ENCODE measurements around the gene PPARA.

PPARA gene

GRCh38 chr22:46145361-46145851, 4.9 kb upstream of the PPARA start:
- no peak for TF ChIP-seq EP300 (IDR thresholded peaks at IDR 0.05; ENCODE audit: borderline replicate concordance)
- no peak for TF ChIP-seq TAF1 (IDR thresholded peaks at IDR 0.05; ENCODE audit: low read depth)
- TF ChIP-seq FOXM1 (IDR thresholded peaks at IDR 0.05; ENCODE audit: borderline replicate concordance, low read depth) = no peak
- no peak for TF ChIP-seq NFIC (IDR thresholded peaks at IDR 0.05)

- TF ChIP-seq CREB1 (IDR thresholded peaks at IDR 0.05; ENCODE audit: low read depth) = no peak
These were observed 4.4 kb upstream of the PPARA start for GRCh38 chr22:46145896-46146295.

- TF ChIP-seq TAF1 (IDR thresholded peaks at IDR 0.05; ENCODE audit: low read depth) (no peak), ZBTB7A (IDR thresholded peaks at IDR 0.05; ENCODE audit: low read depth) (no peak), NFIC (IDR thresholded peaks at IDR 0.05) (no peak), CREB1 (IDR thresholded peaks at IDR 0.05; ENCODE audit: low read depth) (no peak), YY1 (IDR thresholded peaks at IDR 0.05; ENCODE audit: low read depth) (no peak), RAD21 (IDR thresholded peaks at IDR 0.05; ENCODE audit: low read depth) (no peak), EGR1 (IDR thresholded peaks at IDR 0.05) (no peak)
- TF ChIP-seq, protein P1, sequence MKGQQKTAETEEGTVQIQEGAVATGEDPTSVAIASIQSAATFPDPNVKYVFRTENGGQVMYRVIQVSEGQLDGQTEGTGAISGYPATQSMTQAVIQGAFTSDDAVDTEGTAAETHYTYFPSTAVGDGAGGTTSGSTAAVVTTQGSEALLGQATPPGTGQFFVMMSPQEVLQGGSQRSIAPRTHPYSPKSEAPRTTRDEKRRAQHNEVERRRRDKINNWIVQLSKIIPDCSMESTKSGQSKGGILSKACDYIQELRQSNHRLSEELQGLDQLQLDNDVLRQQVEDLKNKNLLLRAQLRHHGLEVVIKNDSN (IDR thresholded peaks at IDR 0.05) = no peak
- TF ChIP-seq, protein P2, sequence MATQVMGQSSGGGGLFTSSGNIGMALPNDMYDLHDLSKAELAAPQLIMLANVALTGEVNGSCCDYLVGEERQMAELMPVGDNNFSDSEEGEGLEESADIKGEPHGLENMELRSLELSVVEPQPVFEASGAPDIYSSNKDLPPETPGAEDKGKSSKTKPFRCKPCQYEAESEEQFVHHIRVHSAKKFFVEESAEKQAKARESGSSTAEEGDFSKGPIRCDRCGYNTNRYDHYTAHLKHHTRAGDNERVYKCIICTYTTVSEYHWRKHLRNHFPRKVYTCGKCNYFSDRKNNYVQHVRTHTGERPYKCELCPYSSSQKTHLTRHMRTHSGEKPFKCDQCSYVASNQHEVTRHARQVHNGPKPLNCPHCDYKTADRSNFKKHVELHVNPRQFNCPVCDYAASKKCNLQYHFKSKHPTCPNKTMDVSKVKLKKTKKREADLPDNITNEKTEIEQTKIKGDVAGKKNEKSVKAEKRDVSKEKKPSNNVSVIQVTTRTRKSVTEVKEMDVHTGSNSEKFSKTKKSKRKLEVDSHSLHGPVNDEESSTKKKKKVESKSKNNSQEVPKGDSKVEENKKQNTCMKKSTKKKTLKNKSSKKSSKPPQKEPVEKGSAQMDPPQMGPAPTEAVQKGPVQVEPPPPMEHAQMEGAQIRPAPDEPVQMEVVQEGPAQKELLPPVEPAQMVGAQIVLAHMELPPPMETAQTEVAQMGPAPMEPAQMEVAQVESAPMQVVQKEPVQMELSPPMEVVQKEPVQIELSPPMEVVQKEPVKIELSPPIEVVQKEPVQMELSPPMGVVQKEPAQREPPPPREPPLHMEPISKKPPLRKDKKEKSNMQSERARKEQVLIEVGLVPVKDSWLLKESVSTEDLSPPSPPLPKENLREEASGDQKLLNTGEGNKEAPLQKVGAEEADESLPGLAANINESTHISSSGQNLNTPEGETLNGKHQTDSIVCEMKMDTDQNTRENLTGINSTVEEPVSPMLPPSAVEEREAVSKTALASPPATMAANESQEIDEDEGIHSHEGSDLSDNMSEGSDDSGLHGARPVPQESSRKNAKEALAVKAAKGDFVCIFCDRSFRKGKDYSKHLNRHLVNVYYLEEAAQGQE (IDR thresholded peaks at IDR 0.05; ENCODE audit: low read depth) = no peak
These were observed 4.0 kb upstream of the PPARA start for GRCh38 chr22:46146329-46146728.

DNA sequence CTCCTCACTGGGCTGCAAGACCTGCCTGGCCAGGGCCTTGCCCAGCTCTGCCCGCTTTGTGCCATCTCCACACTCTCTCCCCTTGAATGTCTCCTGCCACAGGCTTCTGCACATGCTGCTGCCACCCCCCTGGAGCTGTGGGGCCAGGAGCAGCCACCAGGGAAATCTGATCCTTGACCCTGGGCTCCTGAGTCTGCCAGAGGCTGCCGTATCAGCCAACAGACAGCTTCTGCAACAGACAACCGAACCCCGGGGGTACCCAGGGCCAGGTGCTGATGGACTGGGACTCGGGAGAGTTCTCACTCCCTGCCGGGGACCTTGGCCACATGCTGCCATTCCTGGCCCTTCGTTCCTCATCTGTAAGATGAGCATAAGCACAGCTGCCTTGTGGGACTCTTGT, 3.3 kb upstream of the PPARA start:
- TF ChIP-seq YY1 (IDR thresholded peaks at IDR 0.05; ENCODE audit: low read depth) (no peak), TAF1 (IDR thresholded peaks at IDR 0.05; ENCODE audit: low read depth) (no peak), ZBTB7A (IDR thresholded peaks at IDR 0.05; ENCODE audit: low read depth) (no peak), EGR1 (IDR thresholded peaks at IDR 0.05) (no peak), EP300 (IDR thresholded peaks at IDR 0.05; ENCODE audit: borderline replicate concordance) (no peak), CREB1 (IDR thresholded peaks at IDR 0.05; ENCODE audit: low read depth) (no peak), FOXM1 (IDR thresholded peaks at IDR 0.05; ENCODE audit: borderline replicate concordance, low read depth) (no peak), TCF12 (IDR thresholded peaks at IDR 0.05; ENCODE audit: low read depth) (no peak), MAX (IDR thresholded peaks at IDR 0.05) (no peak)
- TF ChIP-seq, protein P2 (IDR thresholded peaks at IDR 0.05; ENCODE audit: low read depth) = no peak
- TF ChIP-seq, protein P1 (IDR thresholded peaks at IDR 0.05) = no peak

DNA sequence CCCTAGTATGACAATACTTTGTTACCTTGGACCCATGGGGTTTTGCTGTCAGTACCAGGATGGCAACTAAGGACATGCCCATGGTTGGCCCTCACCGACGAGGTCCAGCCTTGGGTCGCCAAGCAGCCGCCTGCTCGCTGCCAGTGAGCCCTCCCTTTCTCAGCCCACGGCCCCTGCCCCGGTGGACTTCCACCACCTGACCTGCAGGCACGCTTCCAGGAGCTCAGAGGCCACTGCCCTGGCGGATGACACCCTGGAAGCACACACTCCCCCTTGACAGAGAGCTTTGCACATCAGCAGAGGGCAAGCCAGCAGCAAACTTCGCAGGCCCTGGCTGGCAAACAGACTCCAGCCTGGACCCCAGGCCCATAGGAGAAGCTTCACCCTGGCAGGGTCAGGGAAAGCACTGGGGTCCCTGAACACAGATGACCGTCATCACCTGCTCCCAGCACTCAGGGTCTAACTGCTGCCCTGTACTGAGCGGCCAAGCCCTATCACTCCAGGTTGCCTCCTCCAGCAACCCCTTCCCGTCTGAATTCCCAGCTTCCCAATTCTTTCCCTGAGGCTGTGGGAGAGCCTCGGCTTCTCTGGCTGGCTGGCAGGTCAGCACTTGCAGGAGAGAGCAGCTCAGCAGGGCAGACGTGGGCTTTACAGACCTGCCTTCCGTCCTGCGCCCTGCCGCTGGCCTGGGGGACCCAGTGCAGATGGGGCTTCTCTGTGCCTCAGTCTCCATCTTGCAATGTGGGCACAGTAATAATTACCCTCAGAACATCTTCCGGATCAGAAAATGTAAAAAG, 2.7 kb upstream of the PPARA start:
- no peak for TF ChIP-seq CREB1 (IDR thresholded peaks at IDR 0.05; ENCODE audit: low read depth)
- TF ChIP-seq, protein P1 (IDR thresholded peaks at IDR 0.05) = no peak
- no peak for TF ChIP-seq TEAD4 (IDR thresholded peaks at IDR 0.05)
- TF ChIP-seq MAX (IDR thresholded peaks at IDR 0.05) = no peak
- TF ChIP-seq ZBTB7A (IDR thresholded peaks at IDR 0.05; ENCODE audit: low read depth) = no peak
- no peak for TF ChIP-seq EGR1 (IDR thresholded peaks at IDR 0.05)
- TF ChIP-seq TAF1 (IDR thresholded peaks at IDR 0.05; ENCODE audit: low read depth) = no peak
- TF ChIP-seq FOXM1 (IDR thresholded peaks at IDR 0.05; ENCODE audit: borderline replicate concordance, low read depth) = no peak
- no peak for TF ChIP-seq CEBPB (IDR thresholded peaks at IDR 0.05)
- TF ChIP-seq RAD21 (IDR thresholded peaks at IDR 0.05; ENCODE audit: low read depth) = no peak
- no peak for TF ChIP-seq NFIC (IDR thresholded peaks at IDR 0.05)
- TF ChIP-seq YY1 (IDR thresholded peaks at IDR 0.05; ENCODE audit: low read depth) = no peak
- TF ChIP-seq TCF12 (IDR thresholded peaks at IDR 0.05; ENCODE audit: low read depth) = no peak
- TF ChIP-seq, protein P2 (IDR thresholded peaks at IDR 0.05; ENCODE audit: low read depth) = no peak
- no peak for TF ChIP-seq EP300 (IDR thresholded peaks at IDR 0.05; ENCODE audit: borderline replicate concordance)
